Loucy (cell line): Measurements from ENCODE around the gene TET3.

Experiments
- H2AFZ ChIP-seq: fragments of 200-600 bp; sonication (generic); 2 replicates; pipeline ENCODE4 v1.6.0; 2016; ENCODE audit warnings: antibody characterized with exemption, mild to moderate bottlenecking, low read length, moderate library complexity
- H3F3A ChIP-seq: fragments of 200-600 bp; 2 replicates; pipeline ENCODE4 v1.6.0; 2016; ENCODE audit warnings: antibody characterized with exemption, low read depth, mild to moderate bottlenecking
- H3K27me3 ChIP-seq: fragments of 200-600 bp; sonication (generic); 2 replicates; pipeline ENCODE4 v1.6.1; 2014; ENCODE audit warnings: low read length, mild to moderate bottlenecking; ENCODE audit not compliant: insufficient read depth, poor library complexity, severe bottlenecking
- H3K36me3 ChIP-seq: fragments of 200-600 bp; sonication (generic); 2 replicates; pipeline ENCODE4 v1.6.1; 2016; ENCODE audit warnings: low read length; ENCODE audit not compliant: insufficient read depth
- H3K4me1 ChIP-seq: fragments of 200-600 bp; sonication (generic); 2 replicates; pipeline ENCODE4 v1.5.1; 2014; ENCODE audit warnings: low read length, mild to moderate bottlenecking; ENCODE audit not compliant: insufficient read depth, poor library complexity, severe bottlenecking
- H3K4me2 ChIP-seq: fragments of 200-600 bp; sonication (generic); 2 replicates; pipeline ENCODE4 v1.6.0; 2014; ENCODE audit warnings: antibody characterized with exemption, low read length, low read depth, mild to moderate bottlenecking; ENCODE audit not compliant: poor library complexity, severe bottlenecking
- H3K4me3 ChIP-seq: fragments of 200-600 bp; sonication (generic); 2 replicates; pipeline ENCODE4 v1.5.1; 2014; ENCODE audit warnings: low read length, mild to moderate bottlenecking, mixed read lengths; ENCODE audit not compliant: poor library complexity, severe bottlenecking
- H3K79me2 ChIP-seq: fragments of 200-600 bp; sonication (generic); 2 replicates; pipeline ENCODE4 v1.6.1; 2014; ENCODE audit warnings: low read length; ENCODE audit not compliant: insufficient read depth
- H3K9ac ChIP-seq: fragments of 200-600 bp; sonication (generic); 2 replicates; pipeline ENCODE4 v1.6.0; 2014; ENCODE audit warnings: mild to moderate bottlenecking, low read depth, low read length, moderate library complexity; ENCODE audit not compliant: poor library complexity, severe bottlenecking
- H3K9me2 ChIP-seq: fragments of 200-600 bp; sonication (generic); replicated peaks from 2 replicates; pipeline ENCODE4 v1.6.1; 2016; ENCODE audit warnings: low read depth, low read length, mixed read lengths
- H3K9me3 ChIP-seq: fragments of 200-600 bp; sonication (generic); 2 replicates; pipeline ENCODE4 v1.6.1; 2014; ENCODE audit warnings: mild to moderate bottlenecking, antibody characterized with exemption, low read length, low read depth; ENCODE audit not compliant: insufficient read depth
- H4K20me1 ChIP-seq: fragments of 200-600 bp; sonication (generic); 2 replicates; pipeline ENCODE4 v1.6.0; 2014; ENCODE audit warnings: antibody characterized with exemption, low read length, mild to moderate bottlenecking; ENCODE audit not compliant: insufficient read depth, poor library complexity, severe bottlenecking
- CTCF ChIP-seq: fragments of 200-600 bp; sonication (generic); conservative IDR thresholded peaks from 2 replicates; pipeline ENCODE4 v1.5.1; 2014; ENCODE audit warnings: mild to moderate bottlenecking, antibody characterized with exemption, low read length
- EZH2phosphoT487 ChIP-seq: fragments of 200-600 bp; IDR thresholded peaks from 2 replicates; pipeline ENCODE4 v1.6.1; 2018; ENCODE audit warnings: antibody characterized with exemption, mild to moderate bottlenecking, moderate library complexity, borderline replicate concordance

TET3 gene

GRCh38 chr2:74002505-74003421 lies 18.1 kb downstream of the TET3 start:
- Histone ChIP-seq H3K27me3 (no peaks in the 10 kb centered on the region), H2AFZ (no peak overlapping the region), H3K36me3 (peaks cover 48% of the 10 kb centered on the region; the same call in 1 of the 2 replicates), H3K9me2 (no peaks in the 10 kb centered on the region), H3F3A (no peaks in the 10 kb centered on the region), H3K4me2 (peak overlapping the region; percentile 24), H3K9me3 (no peaks in the 10 kb centered on the region), H3K4me1 (peaks cover 41% of the 10 kb centered on the region), H4K20me1 (peaks cover 94% of the 10 kb centered on the region), H3K4me3 (peak overlapping the region; percentile 44), H3K79me2 (peaks cover 97% of the 10 kb centered on the region), H3K9ac (no peak overlapping the region)
- TF ChIP-seq EZH2phosphoT487, result no peak
- no peak for TF ChIP-seq CTCF

- H3K79me2 ChIP-seq, result peaks cover 97% of the 10 kb centered on the region
- peaks cover 95% of the 10 kb centered on the region for H4K20me1 ChIP-seq
- no peak overlapping the region for H3K4me3 ChIP-seq
- no peaks in the 10 kb centered on the region for H3F3A ChIP-seq
- no peak overlapping the region for H3K4me2 ChIP-seq
- H3K9me2 ChIP-seq, result no peaks in the 10 kb centered on the region
- TF ChIP-seq EZH2phosphoT487 (no peak), CTCF (no peak)
- H3K27me3 ChIP-seq, result no peaks in the 10 kb centered on the region
- H2AFZ ChIP-seq, result no peak overlapping the region
- peaks cover 46% of the 10 kb centered on the region; the same call in 1 of the 2 replicates for H3K36me3 ChIP-seq
- H3K9me3 ChIP-seq, result no peaks in the 10 kb centered on the region
- peaks cover 49% of the 10 kb centered on the region for H3K4me1 ChIP-seq
- no peak overlapping the region for H3K9ac ChIP-seq
Measured at GRCh38 chr2:74003494-74004211, 18.9 kb downstream of the TET3 start.

GRCh38 chr2:74004212-74005182 lies 19.8 kb downstream of the TET3 start:
- Histone ChIP-seq H2AFZ (no peak overlapping the region), H3K79me2 (peaks cover 97% of the 10 kb centered on the region), H3K36me3 (peaks cover 46% of the 10 kb centered on the region; the same call in 1 of the 2 replicates), H3K9me3 (no peaks in the 10 kb centered on the region), H3K27me3 (no peaks in the 10 kb centered on the region), H3K9ac (no peak overlapping the region), H3K4me2 (no peak overlapping the region), H3F3A (no peaks in the 10 kb centered on the region), H3K4me3 (no peak overlapping the region), H3K9me2 (no peaks in the 10 kb centered on the region), H4K20me1 (peaks cover 95% of the 10 kb centered on the region), H3K4me1 (peaks cover 41% of the 10 kb centered on the region)
- TF ChIP-seq EZH2phosphoT487 (no peak), CTCF (no peak)
